ENCODE measurements around the gene SLMAP. TPM values are rescaled to one million over a fixed set of nuclear protein-coding genes. Genes with fewer than 3 reads are reported as not detected.

Gene SLMAP
- total RNA-seq, 1 donor from 2014 or later = 52.0 TPM

DNA sequence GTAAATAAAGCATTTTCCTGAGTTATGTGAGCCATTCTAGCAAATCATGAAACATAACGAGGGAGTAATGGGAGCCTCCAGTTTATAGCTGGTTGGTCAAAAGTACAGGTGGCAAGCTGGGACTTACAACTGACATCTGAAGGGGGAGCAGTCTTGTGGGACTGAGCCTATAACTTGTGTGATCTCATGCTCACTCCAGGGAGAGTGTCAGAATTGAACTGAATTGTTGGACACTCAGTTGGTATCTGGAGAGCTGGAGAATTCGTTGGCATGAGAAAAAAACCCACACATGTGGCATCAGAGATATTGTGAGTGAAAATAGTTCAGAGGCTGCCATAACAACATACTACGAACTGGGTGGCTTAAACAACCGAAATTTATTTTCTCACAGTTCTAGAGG, 40.4 kb upstream of the SLMAP start:
- H3K4me3 Mint-ChIP-seq (ENCODE audit: unreplicated experiment) = no peak overlapping the region
- no peak for DNase-seq
- no peak overlapping the region for H3K27ac Mint-ChIP-seq (ENCODE audit: unreplicated experiment)
- H3K9me3 Mint-ChIP-seq (ENCODE audit: unreplicated experiment) = no peaks in the 10 kb centered on the region
- H3K36me3 Mint-ChIP-seq (ENCODE audit: unreplicated experiment) = no peaks in the 10 kb centered on the region
- H3K27me3 Mint-ChIP-seq (ENCODE audit: unreplicated experiment) = peaks cover 3% of the 10 kb centered on the region
- H3K4me1 Mint-ChIP-seq (ENCODE audit: low read depth, unreplicated experiment) = no peaks in the 10 kb centered on the region
- TF ChIP-seq, protein P1, sequence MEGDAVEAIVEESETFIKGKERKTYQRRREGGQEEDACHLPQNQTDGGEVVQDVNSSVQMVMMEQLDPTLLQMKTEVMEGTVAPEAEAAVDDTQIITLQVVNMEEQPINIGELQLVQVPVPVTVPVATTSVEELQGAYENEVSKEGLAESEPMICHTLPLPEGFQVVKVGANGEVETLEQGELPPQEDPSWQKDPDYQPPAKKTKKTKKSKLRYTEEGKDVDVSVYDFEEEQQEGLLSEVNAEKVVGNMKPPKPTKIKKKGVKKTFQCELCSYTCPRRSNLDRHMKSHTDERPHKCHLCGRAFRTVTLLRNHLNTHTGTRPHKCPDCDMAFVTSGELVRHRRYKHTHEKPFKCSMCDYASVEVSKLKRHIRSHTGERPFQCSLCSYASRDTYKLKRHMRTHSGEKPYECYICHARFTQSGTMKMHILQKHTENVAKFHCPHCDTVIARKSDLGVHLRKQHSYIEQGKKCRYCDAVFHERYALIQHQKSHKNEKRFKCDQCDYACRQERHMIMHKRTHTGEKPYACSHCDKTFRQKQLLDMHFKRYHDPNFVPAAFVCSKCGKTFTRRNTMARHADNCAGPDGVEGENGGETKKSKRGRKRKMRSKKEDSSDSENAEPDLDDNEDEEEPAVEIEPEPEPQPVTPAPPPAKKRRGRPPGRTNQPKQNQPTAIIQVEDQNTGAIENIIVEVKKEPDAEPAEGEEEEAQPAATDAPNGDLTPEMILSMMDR (IDR thresholded peaks at IDR 0.05; ENCODE audit: partially characterized antibody, unreplicated experiment) = no peak

- Mint-ChIP-seq H3K36me3 (ENCODE audit: unreplicated experiment) (no peaks in the 10 kb centered on the region), H3K4me3 (ENCODE audit: unreplicated experiment) (no peak overlapping the region), H3K9me3 (ENCODE audit: unreplicated experiment) (no peaks in the 10 kb centered on the region), H3K4me1 (ENCODE audit: low read depth, unreplicated experiment) (no peaks in the 10 kb centered on the region), H3K27ac (ENCODE audit: unreplicated experiment) (no peak overlapping the region), H3K27me3 (ENCODE audit: unreplicated experiment) (peaks cover 3% of the 10 kb centered on the region)
- TF ChIP-seq, protein P1 (IDR thresholded peaks at IDR 0.05; ENCODE audit: partially characterized antibody, unreplicated experiment) = no peak
- no peak for DNase-seq
These were observed 38.8 kb upstream of the SLMAP start for GRCh38 chr3:57717205-57717868.

DNA sequence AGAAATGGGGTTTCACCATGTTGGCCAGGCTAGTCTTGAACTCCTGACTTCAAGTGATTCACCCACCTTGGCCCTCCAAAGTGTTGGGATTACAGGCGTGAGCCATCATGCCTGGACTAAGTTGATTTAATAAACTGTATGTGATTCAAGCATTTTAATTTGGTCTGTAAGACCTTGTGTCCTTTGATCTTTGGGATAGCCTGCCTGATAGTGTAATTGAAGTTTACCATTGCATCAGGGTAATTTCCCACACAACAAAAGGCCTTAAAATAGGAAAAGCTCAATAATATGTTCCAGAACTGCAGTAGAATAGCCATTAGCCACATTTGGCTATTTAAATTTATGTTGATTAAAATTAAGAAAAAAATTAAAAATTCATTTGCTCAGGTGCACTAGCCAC, 38.0 kb upstream of the SLMAP start:
- H3K27me3 Mint-ChIP-seq (ENCODE audit: unreplicated experiment) = peaks cover 3% of the 10 kb centered on the region
- no peaks in the 10 kb centered on the region for H3K4me1 Mint-ChIP-seq (ENCODE audit: low read depth, unreplicated experiment)
- H3K4me3 Mint-ChIP-seq (ENCODE audit: unreplicated experiment) = no peak overlapping the region
- H3K9me3 Mint-ChIP-seq (ENCODE audit: unreplicated experiment) = no peaks in the 10 kb centered on the region
- DNase-seq = no peak
- H3K36me3 Mint-ChIP-seq (ENCODE audit: unreplicated experiment) = no peaks in the 10 kb centered on the region
- H3K27ac Mint-ChIP-seq (ENCODE audit: unreplicated experiment) = no peak overlapping the region
- TF ChIP-seq, protein P1 (IDR thresholded peaks at IDR 0.05; ENCODE audit: partially characterized antibody, unreplicated experiment) = no peak

DNA sequence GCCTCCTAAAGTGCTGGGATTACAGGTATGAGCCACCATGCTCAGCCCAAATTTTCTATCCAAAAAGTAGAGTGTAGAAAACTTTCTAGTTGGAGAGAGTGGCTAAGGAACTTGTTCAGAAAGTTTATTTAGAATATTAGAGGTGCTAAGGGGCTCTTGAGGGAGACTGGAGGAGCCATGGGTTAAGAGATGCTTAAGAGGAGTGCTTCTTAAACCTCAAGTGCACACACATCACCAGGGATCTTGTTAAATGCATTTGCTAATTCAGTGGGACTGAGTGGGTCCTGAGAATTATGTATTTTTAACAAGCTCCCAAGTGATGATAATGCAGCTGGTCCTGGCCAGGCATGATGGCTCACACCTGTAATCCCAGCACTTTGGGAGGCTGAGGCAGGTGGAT, 29.7 kb upstream of the SLMAP start:
- TF ChIP-seq, protein P1 (IDR thresholded peaks at IDR 0.05; ENCODE audit: partially characterized antibody, unreplicated experiment) = no peak
- no peak overlapping the region for H3K4me3 Mint-ChIP-seq (ENCODE audit: unreplicated experiment)
- no peaks in the 10 kb centered on the region for H3K4me1 Mint-ChIP-seq (ENCODE audit: low read depth, unreplicated experiment)
- no peak for DNase-seq
- H3K27ac Mint-ChIP-seq (ENCODE audit: unreplicated experiment) = no peak overlapping the region
- no peaks in the 10 kb centered on the region for H3K36me3 Mint-ChIP-seq (ENCODE audit: unreplicated experiment)
- no peaks in the 10 kb centered on the region for H3K27me3 Mint-ChIP-seq (ENCODE audit: unreplicated experiment)
- peaks cover 1% of the 10 kb centered on the region for H3K9me3 Mint-ChIP-seq (ENCODE audit: unreplicated experiment)

- Mint-ChIP-seq H3K27me3 (ENCODE audit: unreplicated experiment) (no peaks in the 10 kb centered on the region), H3K4me3 (ENCODE audit: unreplicated experiment) (no peak overlapping the region), H3K36me3 (ENCODE audit: unreplicated experiment) (no peaks in the 10 kb centered on the region), H3K4me1 (ENCODE audit: low read depth, unreplicated experiment) (no peaks in the 10 kb centered on the region), H3K27ac (ENCODE audit: unreplicated experiment) (no peak overlapping the region), H3K9me3 (ENCODE audit: unreplicated experiment) (peaks cover 1% of the 10 kb centered on the region)
- DNase-seq = no peak
- TF ChIP-seq, protein P1 (IDR thresholded peaks at IDR 0.05; ENCODE audit: partially characterized antibody, unreplicated experiment) = no peak
These were observed 29.0 kb upstream of the SLMAP start for GRCh38 chr3:57727106-57727505.

Data from glutamatergic neuron (in vitro differentiated cells).